ENCODE measurements around the gene BARHL1. TPM values are rescaled to one million over a fixed set of nuclear protein-coding genes. Genes with fewer than 3 reads are reported as not detected.

BARHL1 gene
- total RNA-seq, 1 donor from 2014 or later, result not detected

- intact Hi-C loops (cut with DNase I), result no loop called here
- DNase-seq (ENCODE audit: low spot score), result peak; percentile 72
Observed at GRCh38 chr9:132600326-132600984, 18.0 kb downstream of the BARHL1 start.

DNA sequence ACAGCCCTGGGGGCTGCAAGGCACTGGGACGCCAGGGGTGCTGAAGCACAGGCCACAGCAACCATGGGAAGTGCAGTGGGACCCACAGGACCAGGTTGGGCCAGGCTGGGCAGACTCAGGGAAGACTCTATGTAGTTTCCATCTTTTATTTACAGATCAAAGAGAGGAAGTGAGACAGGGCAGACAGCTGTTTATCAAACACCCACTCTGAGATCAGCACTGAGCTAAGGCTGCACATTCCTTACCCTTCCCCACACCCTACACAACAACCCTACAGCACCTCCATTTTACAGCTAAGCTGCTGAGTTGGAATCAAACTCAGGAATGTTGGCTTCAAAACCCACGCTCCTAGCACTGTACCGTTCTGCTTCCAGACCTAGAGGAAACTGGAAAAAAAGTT, 19.8 kb downstream of the BARHL1 start:
- intact Hi-C loops (cut with DNase I), result no loop called here
- no peak for DNase-seq (ENCODE audit: low spot score)

DNA sequence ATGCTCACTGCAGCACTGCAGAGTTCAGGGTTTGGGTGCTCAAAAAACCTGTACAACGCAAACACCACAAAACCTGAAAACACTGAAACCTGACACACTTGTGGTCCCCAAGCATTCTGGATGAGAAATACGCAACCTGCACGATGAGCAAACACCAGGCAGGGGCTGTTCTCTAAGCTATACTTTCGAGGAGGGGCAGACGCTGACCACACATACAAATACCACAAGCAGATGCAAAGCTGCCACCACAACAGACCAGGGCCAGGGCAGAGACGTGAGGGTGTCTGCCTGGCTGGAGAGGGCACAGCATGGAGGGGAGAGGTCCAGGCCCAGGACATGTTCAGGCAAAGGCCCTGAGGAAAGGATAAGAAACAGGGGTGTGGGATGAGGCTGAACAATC, 23.0 kb downstream of the BARHL1 start:
- intact Hi-C loops (cut with DNase I), result no loop called here

DNA sequence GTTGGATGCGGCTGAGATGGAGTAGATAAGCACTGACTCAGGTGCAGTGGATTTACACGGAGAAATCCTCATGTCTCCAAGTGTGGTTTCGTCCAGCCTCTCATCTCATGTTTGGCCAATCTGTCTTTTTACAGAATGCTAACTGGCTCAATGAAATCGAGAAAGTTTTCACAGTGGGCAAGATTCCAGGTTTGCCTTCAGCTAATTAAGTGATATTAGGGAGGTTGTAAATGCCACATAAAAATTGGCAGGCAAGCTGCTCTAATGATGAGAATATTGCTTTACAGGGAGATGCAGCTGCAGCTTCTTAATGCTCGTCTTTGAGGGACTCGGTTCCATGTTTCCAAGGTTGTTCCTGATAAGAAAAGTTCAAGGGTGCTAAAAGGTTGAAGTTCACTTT, 23.7 kb downstream of the BARHL1 start:
- intact Hi-C loops (cut with DNase I), result no loop called here
- peak; percentile 1 for DNase-seq (ENCODE audit: low spot score)

More for the DNA sequence above, 23.0 kb downstream of the BARHL1 start:
- DNase-seq (ENCODE audit: low spot score), result peak; percentile 29

- intact Hi-C loops (cut with DNase I), result no loop called here
- no peak for DNase-seq (ENCODE audit: low spot score)
Observed at GRCh38 chr9:132609184-132609583, 26.8 kb downstream of the BARHL1 start.

- intact Hi-C loops (cut with DNase I), result no loop called here
Observed at GRCh38 chr9:132609829-132610228, 27.4 kb downstream of the BARHL1 start.

GRCh38 chr9:132610661-132611060, 28.3 kb downstream of the BARHL1 start:
- no peak for DNase-seq (ENCODE audit: low spot score)
- intact Hi-C loops (cut with DNase I), result no loop called here

More at GRCh38 chr9:132609829-132610228, 27.4 kb downstream of the BARHL1 start:
- no peak for DNase-seq (ENCODE audit: low spot score)

- no peak for DNase-seq (ENCODE audit: low spot score)
- intact Hi-C loops (cut with DNase I), result no loop called here
Observed at GRCh38 chr9:132614324-132614723, 31.9 kb downstream of the BARHL1 start.

- intact Hi-C loops (cut with DNase I), result no loop called here
- no peak for DNase-seq (ENCODE audit: low spot score)
Observed at GRCh38 chr9:132615774-132616173, 33.4 kb downstream of the BARHL1 start.

- intact Hi-C loops (cut with DNase I), result no loop called here
- DNase-seq (ENCODE audit: low spot score), result no peak
Observed at GRCh38 chr9:132616725-132617124, 34.3 kb downstream of the BARHL1 start.

- peak; percentile 29 for DNase-seq (ENCODE audit: low spot score)
- intact Hi-C loops (cut with DNase I), result no loop called here
Observed at GRCh38 chr9:132622159-132622558, 39.8 kb downstream of the BARHL1 start.

- DNase-seq (ENCODE audit: low spot score), result no peak
- intact Hi-C loops (cut with DNase I), result no loop called here
Observed at GRCh38 chr9:132626285-132626684, 43.9 kb downstream of the BARHL1 start.

DNA sequence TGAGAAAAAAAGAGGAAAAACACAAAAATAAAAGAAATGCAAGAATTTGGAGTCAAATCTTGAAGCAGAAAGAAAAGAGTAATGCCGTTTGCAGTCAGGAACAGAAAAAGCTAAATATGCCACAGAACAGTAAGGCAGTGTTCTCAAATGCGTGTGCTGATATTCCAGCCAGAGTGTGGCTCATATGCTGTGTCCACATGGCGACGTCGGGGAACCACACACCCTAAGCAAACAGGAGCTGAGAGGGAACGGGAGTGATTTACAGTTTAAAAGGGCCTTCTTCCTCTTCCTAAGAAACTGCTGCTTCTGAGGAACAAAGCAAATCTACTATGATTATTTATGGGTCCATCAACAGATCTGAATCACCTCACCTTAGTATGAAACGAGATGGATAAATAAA, 44.7 kb downstream of the BARHL1 start:
- DNase-seq (ENCODE audit: low spot score), result no peak
- intact Hi-C loops (cut with DNase I), result no loop called here

DNA sequence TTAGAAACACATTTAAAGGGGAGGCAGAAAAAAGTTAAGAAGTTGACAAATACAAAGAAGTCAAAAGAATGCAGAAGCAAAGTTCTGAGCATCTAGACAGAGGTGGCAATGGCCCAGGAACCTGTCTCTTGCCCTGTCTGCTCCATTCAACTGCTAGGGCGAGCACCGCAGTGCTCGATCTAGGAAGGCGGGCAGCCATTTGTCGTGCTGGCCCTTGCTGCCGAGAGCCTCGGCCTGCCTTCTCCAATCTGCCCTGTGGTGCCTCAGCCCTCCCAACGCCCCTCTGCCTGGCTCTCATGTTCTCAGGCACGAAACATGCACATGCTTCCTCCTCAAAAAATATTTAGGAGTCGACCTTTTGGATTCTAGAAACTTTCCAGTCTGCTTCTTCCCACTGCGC, 45.2 kb downstream of the BARHL1 start:
- no peak for DNase-seq (ENCODE audit: low spot score)
- intact Hi-C loops (cut with DNase I), result no loop called here

- intact Hi-C loops (cut with DNase I), result no loop called here
- no peak for DNase-seq (ENCODE audit: low spot score)
Observed at GRCh38 chr9:132628746-132629145, 46.3 kb downstream of the BARHL1 start.

DNA sequence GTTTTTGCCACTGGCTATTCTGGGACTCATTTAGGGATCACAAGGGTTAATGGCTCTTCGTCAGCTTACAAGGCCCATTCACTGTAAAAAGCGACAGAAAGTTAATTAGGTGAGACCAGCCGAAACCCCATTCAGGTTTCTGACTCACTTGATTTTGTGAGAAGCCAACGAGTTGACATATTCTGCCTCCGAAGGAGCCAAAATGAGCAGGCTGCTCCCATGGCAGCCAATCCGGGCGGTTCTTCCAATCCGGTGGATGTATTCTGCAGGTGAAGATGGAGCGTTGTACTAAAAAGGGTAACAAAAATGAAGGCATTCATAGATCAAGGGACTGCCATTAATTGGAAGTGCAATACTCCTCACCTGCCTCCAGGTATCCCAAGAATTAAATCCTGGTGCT, 47.7 kb downstream of the BARHL1 start:
- no peak for DNase-seq (ENCODE audit: low spot score)
- intact Hi-C loops (cut with DNase I), result no loop called here

GRCh38 chr9:132630811-132631210, 48.4 kb downstream of the BARHL1 start:
- intact Hi-C loops (cut with DNase I), result no loop called here
- no peak for DNase-seq (ENCODE audit: low spot score)

DNA sequence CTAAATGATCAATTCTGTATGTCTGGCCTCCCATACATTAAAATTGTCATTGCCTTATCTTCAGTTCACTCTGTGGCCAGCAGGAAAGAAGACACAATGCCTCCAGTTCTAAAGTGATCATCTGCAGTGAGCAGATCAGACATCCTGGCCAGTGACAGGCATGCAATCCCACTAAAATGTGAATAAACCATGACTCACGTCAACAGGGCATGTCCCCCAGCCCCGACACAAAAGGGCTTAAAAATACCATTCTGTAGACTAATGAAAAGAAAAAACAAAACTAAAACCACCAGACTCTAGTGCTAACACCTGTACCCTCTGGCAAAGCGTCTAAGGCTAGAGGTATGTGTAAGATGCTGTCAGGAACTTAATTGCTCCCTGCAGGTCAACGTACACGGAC, 48.9 kb downstream of the BARHL1 start:
- intact Hi-C loops (cut with DNase I), result no loop called here
- DNase-seq (ENCODE audit: low spot score), result no peak

GRCh38 chr9:132631685-132632084, 49.3 kb downstream of the BARHL1 start:
- intact Hi-C loops (cut with DNase I), result no loop called here
- no peak for DNase-seq (ENCODE audit: low spot score)

- no peak for DNase-seq (ENCODE audit: low spot score)
- intact Hi-C loops (cut with DNase I), result no loop called here
Observed at GRCh38 chr9:132632413-132633129, 50.2 kb downstream of the BARHL1 start.

GRCh38 chr9:132634327-132634726, 51.9 kb downstream of the BARHL1 start:
- no peak for DNase-seq (ENCODE audit: low spot score)
- intact Hi-C loops (cut with DNase I), result no loop called here
